Measurements from ENCODE around the gene TRAPPC2L. TPM values are rescaled to one million over a fixed set of nuclear protein-coding genes. Genes with fewer than 3 reads are reported as not detected.

Gene TRAPPC2L
- total and polyA plus RNA-seq, 10 of the 15 experiments (the other 5 are each of a cell fraction or from before 2014, with no cell fraction given), result 56.3 to 363 (median 118) TPM

DNA sequence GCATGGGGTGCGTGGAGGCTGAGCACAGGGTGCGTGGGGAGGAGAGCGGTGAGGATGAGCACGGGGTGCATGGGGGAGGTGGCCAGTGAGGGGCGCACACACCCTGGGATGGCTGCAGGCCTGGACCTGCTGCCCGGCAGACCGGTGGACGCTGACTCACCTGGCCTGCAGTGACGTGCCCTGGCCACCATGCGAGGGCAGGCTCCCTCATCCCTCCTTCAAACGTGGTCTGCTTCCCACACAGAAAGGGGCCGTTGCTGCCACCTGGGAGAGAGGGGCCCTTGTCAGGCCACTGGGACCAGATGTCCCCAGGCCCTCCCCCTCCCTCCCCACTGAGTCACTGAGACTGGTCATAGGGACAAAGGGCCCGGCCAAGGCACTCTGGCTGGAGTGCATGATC lies 25.1 kb upstream of the TRAPPC2L start:
- FAIRE-seq, result no peak
- no peaks in the 10 kb centered on the region for H3K4me1 ChIP-seq (ENCODE audit: control insufficient read depth, insufficient read depth, low read length)
- H4K20me1 ChIP-seq (ENCODE audit: control insufficient read depth, insufficient read depth), result no peaks in the 10 kb centered on the region
- no peaks in the 10 kb centered on the region for H3K27me3 ChIP-seq (replicated peaks in 1 of 2; ENCODE audit: control insufficient read depth in 2 of 2, insufficient read depth in 2 of 2, low read length in 1 of 2)
- SMC1A ChIA-PET (ENCODE audit: uncharacterized antibody, unreplicated experiment), result no interaction called here
- no peak overlapping the region for H3K9ac ChIP-seq (ENCODE audit: control insufficient read depth, insufficient read depth, low read length)
- in situ Hi-C loops (cut with MboI) (no loop called here), intact Hi-C loops (cut with micrococcal nuclease; ENCODE audit: unreplicated experiment) (no loop called here)
- TF ChIP-seq STAT1 (conservative IDR thresholded peaks at IDR 0.05), result no peak
- no peak for TF ChIP-seq GATAD2B (conservative IDR thresholded peaks at IDR 0.05; ENCODE audit: low read depth)
- no peak for TF ChIP-seq MTA2 (IDR thresholded peaks at IDR 0.05; ENCODE audit: low read depth)
- no peak for TF ChIP-seq PAX5 (IDR thresholded peaks at IDR 0.05; ENCODE audit: borderline replicate concordance, low read depth, low read length)
- TF ChIP-seq, protein P1, sequence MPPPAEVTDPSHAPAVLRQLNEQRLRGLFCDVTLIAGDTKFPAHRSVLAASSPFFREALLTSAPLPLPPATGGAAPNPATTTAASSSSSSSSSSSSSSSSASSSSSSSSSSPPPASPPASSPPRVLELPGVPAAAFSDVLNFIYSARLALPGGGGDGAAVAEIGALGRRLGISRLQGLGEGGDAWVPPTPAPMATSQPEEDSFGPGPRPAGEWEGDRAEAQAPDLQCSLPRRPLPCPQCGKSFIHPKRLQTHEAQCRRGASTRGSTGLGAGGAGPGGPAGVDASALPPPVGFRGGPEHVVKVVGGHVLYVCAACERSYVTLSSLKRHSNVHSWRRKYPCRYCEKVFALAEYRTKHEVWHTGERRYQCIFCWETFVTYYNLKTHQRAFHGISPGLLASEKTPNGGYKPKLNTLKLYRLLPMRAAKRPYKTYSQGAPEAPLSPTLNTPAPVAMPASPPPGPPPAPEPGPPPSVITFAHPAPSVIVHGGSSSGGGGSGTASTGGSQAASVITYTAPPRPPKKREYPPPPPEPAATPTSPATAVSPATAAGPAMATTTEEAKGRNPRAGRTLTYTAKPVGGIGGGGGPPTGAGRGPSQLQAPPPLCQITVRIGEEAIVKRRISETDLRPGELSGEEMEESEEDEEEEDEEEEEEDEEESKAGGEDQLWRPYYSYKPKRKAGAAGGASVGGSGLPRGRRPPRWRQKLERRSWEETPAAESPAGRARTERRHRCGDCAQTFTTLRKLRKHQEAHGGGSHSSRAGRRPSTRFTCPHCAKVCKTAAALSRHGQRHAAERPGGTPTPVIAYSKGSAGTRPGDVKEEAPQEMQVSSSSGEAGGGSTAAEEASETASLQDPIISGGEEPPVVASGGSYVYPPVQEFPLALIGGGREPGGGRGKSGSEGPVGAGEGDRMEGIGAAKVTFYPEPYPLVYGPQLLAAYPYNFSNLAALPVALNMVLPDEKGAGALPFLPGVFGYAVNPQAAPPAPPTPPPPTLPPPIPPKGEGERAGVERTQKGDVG (CRISPR knock-in tag; IDR thresholded peaks at IDR 0.05), result no peak
- H2AFZ ChIP-seq (ENCODE audit: control insufficient read depth, low read depth, low read length), result no peak overlapping the region
- ATAC-seq, result no peak; the same call in 2 of the 3 replicates
- no peaks in the 10 kb centered on the region for H3K79me2 ChIP-seq (ENCODE audit: control insufficient read depth, insufficient read depth, low read length)
- no peak overlapping the region for H3K27ac ChIP-seq (ENCODE audit: control insufficient read depth, insufficient read depth)
- POLR2A ChIA-PET, result no interaction called here
- RAD21 ChIA-PET (ENCODE audit: unreplicated experiment), result no interaction called here
- no TSS peak for BruUV-seq (replicated peaks)
- CTCF ChIA-PET, result no interaction called here
- H3K9me3 ChIP-seq (replicated peaks; ENCODE audit: control insufficient read depth, insufficient read depth, low read length), result no peaks in the 10 kb centered on the region
- no peaks in the 10 kb centered on the region for H3K36me3 ChIP-seq (ENCODE audit: control insufficient read depth in 2 of 2, insufficient read depth in 2 of 2, low read length in 1 of 2)
- H3K4me2 ChIP-seq (ENCODE audit: control insufficient read depth, insufficient read depth), result no peak overlapping the region
- 51% methylated on average over 8 of the region's 13 CpGs for WGBS (ENCODE audit: insufficient coverage, insufficient replicate concordance, low lambda C conversion rate, missing lambda C conversion rate)
- no peak for DNase-seq (ENCODE audit: low read depth, low spot score)
- H3K4me3 ChIP-seq, result no peak overlapping the region

- in situ Hi-C loops (cut with MboI), result no loop called here
- Histone ChIP-seq H3K4me1 (ENCODE audit: control insufficient read depth, insufficient read depth, low read length) (no peaks in the 10 kb centered on the region), H3K36me3 (ENCODE audit: control insufficient read depth in 2 of 2, insufficient read depth in 2 of 2, low read length in 1 of 2) (no peaks in the 10 kb centered on the region), H3K4me3 (no peak overlapping the region), H3K4me2 (ENCODE audit: control insufficient read depth, insufficient read depth) (no peak overlapping the region), H3K9ac (ENCODE audit: control insufficient read depth, insufficient read depth, low read length) (no peak overlapping the region), H4K20me1 (ENCODE audit: control insufficient read depth, insufficient read depth) (no peaks in the 10 kb centered on the region), H3K27me3 (replicated peaks in 1 of 2; ENCODE audit: control insufficient read depth in 2 of 2, insufficient read depth in 2 of 2, low read length in 1 of 2) (no peaks in the 10 kb centered on the region), H3K79me2 (ENCODE audit: control insufficient read depth, insufficient read depth, low read length) (no peaks in the 10 kb centered on the region), H3K27ac (ENCODE audit: control insufficient read depth, insufficient read depth) (no peak overlapping the region), H2AFZ (ENCODE audit: control insufficient read depth, low read depth, low read length) (no peak overlapping the region), H3K9me3 (replicated peaks; ENCODE audit: control insufficient read depth, insufficient read depth, low read length) (no peaks in the 10 kb centered on the region)
- SMC1A ChIA-PET (ENCODE audit: uncharacterized antibody, unreplicated experiment), result no interaction called here
- DNase-seq (ENCODE audit: low read depth, low spot score), result no peak
- RAD21 ChIA-PET (ENCODE audit: unreplicated experiment), result no interaction called here
- intact Hi-C loops (cut with micrococcal nuclease; ENCODE audit: unreplicated experiment), result no loop called here
- BruUV-seq (replicated peaks), result no TSS peak
- ATAC-seq, result no peak
- FAIRE-seq, result no peak
- POLR2A ChIA-PET, result no interaction called here
- WGBS (ENCODE audit: insufficient coverage, insufficient replicate concordance, low lambda C conversion rate, missing lambda C conversion rate), result 92% methylated on average over 12 of the region's 13 CpGs
- CTCF ChIA-PET, result no interaction called here
- TF ChIP-seq, protein P2, sequence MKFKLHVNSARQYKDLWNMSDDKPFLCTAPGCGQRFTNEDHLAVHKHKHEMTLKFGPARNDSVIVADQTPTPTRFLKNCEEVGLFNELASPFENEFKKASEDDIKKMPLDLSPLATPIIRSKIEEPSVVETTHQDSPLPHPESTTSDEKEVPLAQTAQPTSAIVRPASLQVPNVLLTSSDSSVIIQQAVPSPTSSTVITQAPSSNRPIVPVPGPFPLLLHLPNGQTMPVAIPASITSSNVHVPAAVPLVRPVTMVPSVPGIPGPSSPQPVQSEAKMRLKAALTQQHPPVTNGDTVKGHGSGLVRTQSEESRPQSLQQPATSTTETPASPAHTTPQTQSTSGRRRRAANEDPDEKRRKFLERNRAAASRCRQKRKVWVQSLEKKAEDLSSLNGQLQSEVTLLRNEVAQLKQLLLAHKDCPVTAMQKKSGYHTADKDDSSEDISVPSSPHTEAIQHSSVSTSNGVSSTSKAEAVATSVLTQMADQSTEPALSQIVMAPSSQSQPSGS (IDR thresholded peaks at IDR 0.05; ENCODE audit: low read length), result no peak
- no peak for TF ChIP-seq SIX5 (IDR thresholded peaks at IDR 0.05; ENCODE audit: low read depth, low read length, severe bottlenecking)
- TF ChIP-seq WRNIP1 (IDR thresholded peaks at IDR 0.05; ENCODE audit: borderline replicate concordance, low read depth, low read length), result no peak
- no peak for TF ChIP-seq NFYB (IDR thresholded peaks at IDR 0.05; ENCODE audit: insufficient read depth, low read depth, low read length)
- TF ChIP-seq SIN3A (IDR thresholded peaks at IDR 0.05; ENCODE audit: low read depth, low read length), result no peak
- no peak for TF ChIP-seq NRF1 (conservative IDR thresholded peaks at IDR 0.05; ENCODE audit: low read depth, low read length)
- no peak for TF ChIP-seq NFXL1 (IDR thresholded peaks at IDR 0.05; ENCODE audit: borderline replicate concordance)
- no peak for TF ChIP-seq STAT1 (conservative IDR thresholded peaks at IDR 0.05)
- TF ChIP-seq NR2C1 (IDR thresholded peaks at IDR 0.05), result no peak
- no peak for TF ChIP-seq EP300 (IDR thresholded peaks at IDR 0.05; ENCODE audit: borderline replicate concordance in 1 of 2, control insufficient read depth in 1 of 2, low read depth in 2 of 2, low read length in 2 of 2)
- no peak for TF ChIP-seq TCF7 (IDR thresholded peaks at IDR 0.05; ENCODE audit: borderline replicate concordance)
- TF ChIP-seq PML (IDR thresholded peaks at IDR 0.05; ENCODE audit: low read length), result no peak
Observed at GRCh38 chr16:88833086-88833485, 23.8 kb upstream of the TRAPPC2L start.

Measured in GM12878 (cell line).